Colonic mucosa (tissue), 4 donors: ENCODE results near the gene HSPA12A. TPM values are rescaled to one million over a fixed set of nuclear protein-coding genes. Genes with fewer than 3 reads are reported as not detected.

Source experiments
- DNase-seq: peaks from one replicate; pipeline ENCODE4 v3.0.0-alpha.2; 2020
- H3K27ac ChIP-seq: fragments of 200-600 bp; one replicate; pipeline ENCODE4 v1.8.0; 2021
- H3K27me3 ChIP-seq: fragments of 200-600 bp; one replicate; pipeline ENCODE4 v1.8.0; 2021
- H3K36me3 ChIP-seq: fragments of 200-600 bp; one replicate; pipeline ENCODE4 v1.8.0; 2021
- H3K4me1 ChIP-seq: fragments of 200-600 bp; one replicate; pipeline ENCODE4 v1.8.0; 2021; ENCODE audit warnings: mild to moderate bottlenecking
- H3K4me3 ChIP-seq: fragments of 200-600 bp; one replicate; pipeline ENCODE4 v1.8.0; 2021
- H3K9ac ChIP-seq, 2 donors: one replicate each; pipeline ENCODE4 v1.7.0; 2013; ENCODE audit warnings: control low read depth in 2 of 2, low read depth in 2 of 2, low read length in 2 of 2
- H3K9me3 ChIP-seq: fragments of 200-600 bp; one replicate; pipeline ENCODE4 v1.8.0; 2021
- intact Hi-C: fragments of 100-400 bp; cut with DNase I; formaldehyde crosslinking; loops from one replicate; pipeline ENCODE4 v1.14.1; 2022
- total RNA-seq, 2 donors: library from RNA; stranded (reverse); fragmentation: NEBNext Ultra II Directional in 1 of 2; extraction: Animal tissue kit (Norgen Biotek cat#: 25700) in 1 of 2; gene quantifications; one replicate each; pipeline ENCODE4 v1.2.1, GENCODE V29; 2021
- TF ChIP-seq, protein P1 (sequence below): fragments of 200-600 bp; IDR thresholded peaks from one replicate; pipeline ENCODE4 v1.8.0; 2022; ENCODE audit warnings: antibody characterized with exemption, mild to moderate bottlenecking
- donor health status: healthy.
- donor health status: DM: no; HTN: no; CAD: no.
- donor health status: DM: no; HTN: no; CAD: no.

The HSPA12A gene
- total RNA-seq, 2 donors from 2014 or later = 6.2 to 7.0 TPM

DNA sequence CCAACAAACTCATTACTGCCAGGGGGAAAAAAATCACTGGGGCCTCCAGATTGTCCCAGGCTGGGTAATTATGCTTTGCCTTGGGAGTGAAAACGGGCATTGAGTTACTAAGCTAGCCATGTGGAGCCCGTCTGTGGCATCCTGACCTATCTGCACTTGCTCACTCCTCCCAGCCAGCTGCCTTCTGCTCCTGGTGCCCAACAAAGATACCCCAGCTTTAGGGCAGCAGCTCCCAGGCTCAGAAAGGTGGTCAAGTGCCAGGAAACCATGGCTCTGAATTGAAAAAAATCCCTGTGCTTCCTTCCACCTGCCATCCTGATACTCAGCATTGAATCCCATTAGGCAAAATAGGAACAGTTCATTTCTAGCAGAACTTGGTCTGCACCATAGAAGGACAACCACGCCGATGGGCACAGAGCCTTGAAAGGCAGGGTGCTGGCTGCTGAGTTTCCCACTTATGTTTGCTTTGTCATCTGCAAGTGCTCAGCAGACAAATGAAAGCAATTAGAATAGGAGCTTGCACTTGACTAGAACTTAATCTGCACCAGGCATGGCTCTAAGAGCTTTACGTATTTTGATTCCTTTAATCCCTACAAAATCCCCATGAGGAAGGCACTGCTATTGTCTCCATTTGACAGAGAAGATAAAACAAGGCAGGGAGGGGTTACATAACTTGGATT, 42.8 kb downstream of the HSPA12A start:
- H3K27ac ChIP-seq = no peak overlapping the region
- TF ChIP-seq, protein P1, sequence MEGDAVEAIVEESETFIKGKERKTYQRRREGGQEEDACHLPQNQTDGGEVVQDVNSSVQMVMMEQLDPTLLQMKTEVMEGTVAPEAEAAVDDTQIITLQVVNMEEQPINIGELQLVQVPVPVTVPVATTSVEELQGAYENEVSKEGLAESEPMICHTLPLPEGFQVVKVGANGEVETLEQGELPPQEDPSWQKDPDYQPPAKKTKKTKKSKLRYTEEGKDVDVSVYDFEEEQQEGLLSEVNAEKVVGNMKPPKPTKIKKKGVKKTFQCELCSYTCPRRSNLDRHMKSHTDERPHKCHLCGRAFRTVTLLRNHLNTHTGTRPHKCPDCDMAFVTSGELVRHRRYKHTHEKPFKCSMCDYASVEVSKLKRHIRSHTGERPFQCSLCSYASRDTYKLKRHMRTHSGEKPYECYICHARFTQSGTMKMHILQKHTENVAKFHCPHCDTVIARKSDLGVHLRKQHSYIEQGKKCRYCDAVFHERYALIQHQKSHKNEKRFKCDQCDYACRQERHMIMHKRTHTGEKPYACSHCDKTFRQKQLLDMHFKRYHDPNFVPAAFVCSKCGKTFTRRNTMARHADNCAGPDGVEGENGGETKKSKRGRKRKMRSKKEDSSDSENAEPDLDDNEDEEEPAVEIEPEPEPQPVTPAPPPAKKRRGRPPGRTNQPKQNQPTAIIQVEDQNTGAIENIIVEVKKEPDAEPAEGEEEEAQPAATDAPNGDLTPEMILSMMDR = no peak
- DNase-seq = no peak
- no peaks in the 10 kb centered on the region for H3K36me3 ChIP-seq
- no peaks in the 10 kb centered on the region for H3K4me1 ChIP-seq
- intact Hi-C loops = no loop called here
- H3K9ac ChIP-seq = no peak overlapping the region
- H3K27me3 ChIP-seq = no peaks in the 10 kb centered on the region
- H3K4me3 ChIP-seq = no peak overlapping the region
- no peaks in the 10 kb centered on the region for H3K9me3 ChIP-seq

- Histone ChIP-seq H3K9ac (no peak overlapping the region), H3K9me3 (no peaks in the 10 kb centered on the region), H3K4me1 (no peaks in the 10 kb centered on the region), H3K36me3 (no peaks in the 10 kb centered on the region), H3K27ac (no peak overlapping the region), H3K27me3 (no peaks in the 10 kb centered on the region), H3K4me3 (no peak overlapping the region)
- TF ChIP-seq, protein P1 = no peak
- intact Hi-C loops = no loop called here
- DNase-seq = no peak
These were observed 43.3 kb downstream of the HSPA12A start for GRCh38 chr10:116699049-116699448.

DNA sequence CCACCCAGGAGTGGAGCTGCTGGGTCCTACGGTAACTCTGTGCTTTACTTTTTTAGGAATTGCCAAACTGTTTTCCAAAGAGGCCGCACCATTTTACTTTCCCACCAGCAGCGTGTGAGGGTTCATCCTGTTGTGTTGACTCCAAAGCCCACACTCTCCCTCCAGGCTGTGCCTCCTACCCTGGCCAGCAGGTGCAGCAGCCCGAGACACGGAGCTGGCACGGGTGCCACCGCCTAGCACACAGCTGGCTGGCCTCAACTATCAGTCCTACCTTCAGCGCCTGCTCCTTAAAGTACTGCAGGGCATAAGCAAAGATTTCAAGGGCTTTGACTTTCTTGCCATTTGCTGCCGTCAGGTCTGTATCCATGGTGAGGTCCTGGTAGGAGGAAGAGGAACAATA, 44.0 kb downstream of the HSPA12A start:
- no peak for DNase-seq

DNA sequence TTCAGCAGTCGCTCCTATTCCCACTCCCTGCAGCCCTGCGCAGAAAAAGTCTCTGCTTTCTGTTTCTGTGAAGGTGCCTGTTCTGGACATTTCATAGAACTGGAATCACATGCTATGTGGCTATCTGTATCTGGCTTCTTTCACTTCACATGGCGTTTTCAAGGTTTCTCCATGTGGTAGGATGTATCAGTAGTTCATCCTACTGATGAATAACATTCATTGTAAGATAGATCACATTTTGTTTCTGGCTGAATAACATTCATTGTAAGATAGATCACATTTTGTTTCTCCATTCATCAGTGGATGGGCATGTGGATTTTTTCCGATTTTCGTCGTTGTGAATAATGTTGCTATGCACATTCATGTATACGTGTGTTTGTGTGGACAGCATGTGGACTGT, 44.5 kb downstream of the HSPA12A start:
- TF ChIP-seq, protein P1 = no peak
- no peaks in the 10 kb centered on the region for H3K9me3 ChIP-seq
- H3K27me3 ChIP-seq = no peaks in the 10 kb centered on the region
- H3K4me3 ChIP-seq = no peak overlapping the region
- H3K9ac ChIP-seq = no peak overlapping the region
- no peak for DNase-seq
- intact Hi-C loops = no loop called here
- H3K27ac ChIP-seq = no peak overlapping the region
- no peaks in the 10 kb centered on the region for H3K36me3 ChIP-seq
- no peaks in the 10 kb centered on the region for H3K4me1 ChIP-seq

More for the DNA sequence above, 44.0 kb downstream of the HSPA12A start:
- Histone ChIP-seq H3K27me3 (no peaks in the 10 kb centered on the region), H3K4me1 (no peaks in the 10 kb centered on the region), H3K9ac (no peak overlapping the region), H3K36me3 (no peaks in the 10 kb centered on the region), H3K27ac (no peak overlapping the region), H3K4me3 (no peak overlapping the region), H3K9me3 (no peaks in the 10 kb centered on the region)
- intact Hi-C loops = no loop called here
- TF ChIP-seq, protein P1 = no peak

DNA sequence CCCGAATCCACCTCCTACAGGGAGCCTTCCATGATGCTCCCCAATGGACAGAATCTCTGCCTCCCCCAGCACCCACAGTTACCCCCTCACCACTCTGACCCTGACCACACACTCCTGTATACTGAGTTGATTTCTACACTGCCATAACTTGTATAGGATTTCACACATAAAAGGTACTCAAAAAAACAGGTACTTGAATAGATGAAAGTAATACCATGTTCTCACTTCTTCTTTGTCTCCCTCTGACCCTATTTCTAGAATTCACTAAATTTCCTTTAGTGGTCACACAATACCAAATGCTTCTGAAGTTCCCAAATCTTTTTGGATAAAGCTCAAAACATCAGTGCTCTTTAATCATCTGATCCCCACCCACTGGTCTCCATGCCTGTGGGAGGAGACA, 45.4 kb downstream of the HSPA12A start:
- H3K4me3 ChIP-seq = no peak overlapping the region
- no peaks in the 10 kb centered on the region for H3K27me3 ChIP-seq
- H3K4me1 ChIP-seq = no peaks in the 10 kb centered on the region
- no peaks in the 10 kb centered on the region for H3K36me3 ChIP-seq
- H3K27ac ChIP-seq = no peak overlapping the region
- no peak for DNase-seq
- no peaks in the 10 kb centered on the region for H3K9me3 ChIP-seq
- TF ChIP-seq, protein P1 = no peak
- H3K9ac ChIP-seq = no peak overlapping the region
- intact Hi-C loops = no loop called here
